ENCODE measurements around the gene ZNF615.

DNA sequence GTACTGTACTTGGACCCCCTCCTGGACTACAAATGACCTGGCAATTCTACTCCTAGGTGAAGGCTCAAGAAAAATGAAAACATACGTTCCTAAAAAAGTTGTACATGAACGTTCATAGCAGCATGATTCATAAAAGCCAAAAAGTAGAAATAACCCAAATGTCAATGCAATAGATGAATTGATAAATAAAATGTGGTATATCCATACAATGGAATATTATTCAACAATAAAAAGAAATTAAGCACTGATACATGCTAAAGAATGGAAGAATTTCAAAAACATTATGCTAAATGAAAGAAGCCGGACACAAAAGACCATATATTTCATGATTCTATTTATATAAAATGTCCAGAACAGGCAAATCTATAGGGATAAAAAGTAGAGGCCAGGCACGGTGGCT is 31.2 kb upstream of the ZNF615 start:
- TF ChIP-seq POLR2AphosphoS5 (IDR thresholded peaks at IDR 0.05; ENCODE audit: low read depth, low read length): no peak
- TF ChIP-seq TAF1 (IDR thresholded peaks at IDR 0.05; ENCODE audit: borderline replicate concordance, low read depth, low read length): no peak

Measured in GM12892 (cell line).